Sigmoid colon (tissue), 3 donors: ENCODE data around the gene CHCHD1.

Experiments
- CTCF ChIP-seq, 4 experiments: fragments of 450-650 bp in 3 of 4; fragments of 200-600 bp in 1 of 4; IDR thresholded peaks; one replicate each; pipeline ENCODE4 v1.5.1; 2016 to 2019; ENCODE audit warnings: antibody characterized with exemption in 4 of 4, mild to moderate bottlenecking in 3 of 4, moderate library complexity in 2 of 4
- POLR2A ChIP-seq, 2 donors: fragments of 450-650 bp; IDR thresholded peaks; one replicate each; pipeline ENCODE4 v1.6.1; 2016; ENCODE audit warnings: antibody characterized with exemption in 2 of 2, mild to moderate bottlenecking in 2 of 2, moderate library complexity in 2 of 2

GRCh38 chr10:73781548-73781878 lies 335 bp upstream of the CHCHD1 start:
- TF ChIP-seq CTCF (IDR thresholded peaks at IDR 0.05) (no peak), POLR2A (IDR thresholded peaks at IDR 0.05) (no peak)
